Activated CD4-positive, alpha-beta T cell treated with anti-CD3 and anti-CD28 coated beads, Interleukin-2, amount 50 U/mL, for 16 hours (primary cell): ENCODE results near the gene RABGAP1L.
"Not testable (repeated sequence)": the region's sequence is repeated elsewhere in the genome, so short reads cannot be mapped to it uniquely, and the experiment has no call there.

Source experiments
- DNase-seq: peaks from one replicate; pipeline ENCODE4 v3.0.0-alpha.2; 2020

RABGAP1L gene

DNA sequence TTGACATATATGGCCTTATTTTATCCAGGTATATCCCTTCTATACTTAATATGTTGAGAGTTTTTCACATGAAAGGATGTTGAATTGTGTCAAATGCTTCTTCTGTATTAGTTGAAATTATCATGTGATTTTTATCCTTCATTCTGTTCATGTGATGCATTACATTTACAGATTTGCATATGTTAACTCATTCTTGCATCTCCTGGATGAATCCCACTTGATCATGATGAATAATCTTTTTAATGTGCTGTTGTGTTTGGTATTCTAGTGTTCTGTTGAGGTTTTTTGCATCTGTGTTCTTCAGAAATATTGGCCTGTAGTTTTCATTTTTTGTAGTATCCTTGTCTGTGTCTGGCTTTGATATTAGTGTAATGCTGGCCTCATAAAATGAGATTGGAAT, 150.2 kb downstream of the RABGAP1L start:
- DNase-seq: no peak

GRCh38 chr1:174314433-174314832, 155.1 kb downstream of the RABGAP1L start:
- DNase-seq: no peak

DNA sequence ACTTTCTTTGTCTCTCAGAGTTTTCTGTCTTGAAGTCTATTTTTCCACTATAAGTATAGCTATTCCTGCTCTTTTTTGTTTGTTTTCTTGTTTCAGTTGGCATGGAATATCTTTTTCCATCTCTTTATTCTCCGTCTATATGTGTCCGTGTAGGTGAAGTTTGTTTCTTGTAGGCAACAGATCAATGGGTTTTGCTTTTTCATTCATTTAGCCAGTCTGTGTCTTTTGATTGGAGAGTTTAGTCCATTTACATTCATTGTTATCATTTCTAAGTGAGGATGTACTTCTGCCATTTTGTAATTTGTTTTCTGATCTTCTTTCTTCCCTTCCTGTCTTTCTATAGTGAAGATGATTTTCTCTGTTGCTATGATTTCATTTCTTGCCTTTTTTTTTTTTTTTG, 155.9 kb downstream of the RABGAP1L start:
- no peak for DNase-seq

- DNase-seq: not testable (repeated sequence)
Measured at GRCh38 chr1:174320897-174321296, 161.6 kb downstream of the RABGAP1L start.

- no peak for DNase-seq
Measured at GRCh38 chr1:174322202-174322862, 163.0 kb downstream of the RABGAP1L start.

- no peak for DNase-seq
Measured at GRCh38 chr1:174324493-174324892, 165.2 kb downstream of the RABGAP1L start.

- DNase-seq: no peak
Measured at GRCh38 chr1:174324939-174325338, 165.6 kb downstream of the RABGAP1L start.

DNA sequence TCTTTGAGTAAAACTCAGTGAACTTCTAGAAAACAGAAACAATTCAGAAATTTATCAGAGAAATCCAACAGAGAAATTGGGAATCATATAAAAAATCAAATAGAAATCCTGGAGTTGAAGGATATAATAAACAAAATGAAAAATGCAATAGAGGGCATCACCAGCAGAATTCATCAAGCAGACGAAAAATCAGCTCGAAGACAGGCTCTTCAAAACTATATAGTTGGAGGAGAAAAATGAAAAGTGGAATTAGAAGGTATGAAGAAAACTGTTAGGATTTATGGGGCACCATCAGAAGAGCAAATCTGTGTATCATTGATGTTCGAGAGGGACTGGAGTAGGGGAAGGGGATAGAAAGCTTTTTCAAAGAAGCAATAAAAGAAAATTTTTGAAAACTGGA, 167.0 kb downstream of the RABGAP1L start:
- DNase-seq: no peak

DNA sequence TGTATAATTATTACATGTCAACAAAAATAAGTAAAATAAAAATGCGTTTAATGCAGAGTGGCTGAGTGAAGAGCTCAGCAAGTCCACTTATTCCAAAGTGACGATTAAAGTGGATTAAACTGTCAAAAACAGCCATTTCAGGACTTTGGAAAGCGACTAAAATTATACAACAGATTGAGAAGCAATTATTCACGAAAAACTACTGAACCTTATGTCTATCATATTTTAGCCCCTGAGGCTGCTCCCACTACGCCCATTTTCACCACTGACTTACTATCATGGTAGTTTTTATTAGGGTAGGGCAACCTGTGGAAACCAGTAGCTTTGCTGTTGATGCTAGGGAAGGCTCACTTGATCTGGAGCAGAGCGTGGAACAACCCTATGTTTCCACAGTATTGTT, 174.1 kb downstream of the RABGAP1L start:
- DNase-seq: no peak

- no peak for DNase-seq
Measured at GRCh38 chr1:174337000-174337681, 177.8 kb downstream of the RABGAP1L start.

GRCh38 chr1:174340404-174340803, 181.1 kb downstream of the RABGAP1L start:
- DNase-seq: not testable (repeated sequence)

GRCh38 chr1:174344162-174344561, 184.8 kb downstream of the RABGAP1L start:
- DNase-seq: no peak

DNA sequence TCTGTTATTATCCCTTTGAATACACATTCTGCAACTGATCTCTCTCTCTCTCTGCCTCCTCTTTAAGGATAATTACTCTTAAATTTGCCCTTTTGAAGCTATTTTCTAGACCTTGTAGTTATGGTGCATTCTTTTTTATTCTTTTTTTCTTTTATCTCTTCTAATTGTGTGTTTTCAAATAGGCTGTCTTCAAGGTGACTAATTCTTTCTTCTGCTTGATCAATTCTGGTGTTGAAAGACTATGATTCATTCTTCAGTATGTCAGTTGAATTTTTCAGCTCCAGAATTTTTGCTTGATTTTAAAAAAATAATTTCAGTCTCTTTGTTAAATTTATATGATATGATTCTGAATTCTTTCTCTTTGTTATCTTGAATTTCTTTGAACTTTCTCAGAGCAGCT, 192.8 kb downstream of the RABGAP1L start:
- DNase-seq: no peak

DNA sequence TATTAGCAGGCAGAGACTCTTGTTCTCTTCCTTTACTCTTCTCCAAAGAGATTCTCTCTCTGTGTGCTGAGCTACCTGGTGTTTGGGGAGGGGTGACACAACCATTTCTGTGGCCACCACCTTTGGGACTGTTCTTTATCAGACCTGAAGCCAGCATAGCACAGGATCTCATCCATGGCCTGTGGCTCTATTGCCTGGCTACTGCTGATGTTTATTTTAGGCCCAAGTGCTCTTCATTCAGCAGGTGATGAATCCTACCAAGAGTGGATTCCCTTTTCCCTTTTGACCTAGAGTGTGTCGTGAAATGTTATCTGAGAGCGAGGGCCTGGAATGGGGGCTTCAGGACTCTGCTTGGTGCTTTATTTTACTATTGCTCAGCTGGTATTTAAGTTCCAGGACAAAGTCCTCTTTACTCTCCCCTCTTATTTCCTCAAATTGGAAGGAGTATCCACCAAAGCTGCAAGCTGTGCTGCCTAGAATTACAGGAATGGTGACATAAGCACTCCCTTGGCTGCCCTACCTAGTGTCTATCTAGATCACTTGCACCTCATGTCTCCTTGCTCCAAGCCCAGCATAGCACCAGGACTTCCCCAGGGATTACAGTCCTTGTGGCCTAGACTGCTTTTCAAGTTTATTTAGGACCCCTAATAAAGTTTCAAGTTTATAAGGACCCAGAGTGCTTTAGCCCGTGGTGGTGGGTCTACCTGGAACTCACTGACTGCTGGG, 193.7 kb downstream of the RABGAP1L start:
- no peak for DNase-seq

DNA sequence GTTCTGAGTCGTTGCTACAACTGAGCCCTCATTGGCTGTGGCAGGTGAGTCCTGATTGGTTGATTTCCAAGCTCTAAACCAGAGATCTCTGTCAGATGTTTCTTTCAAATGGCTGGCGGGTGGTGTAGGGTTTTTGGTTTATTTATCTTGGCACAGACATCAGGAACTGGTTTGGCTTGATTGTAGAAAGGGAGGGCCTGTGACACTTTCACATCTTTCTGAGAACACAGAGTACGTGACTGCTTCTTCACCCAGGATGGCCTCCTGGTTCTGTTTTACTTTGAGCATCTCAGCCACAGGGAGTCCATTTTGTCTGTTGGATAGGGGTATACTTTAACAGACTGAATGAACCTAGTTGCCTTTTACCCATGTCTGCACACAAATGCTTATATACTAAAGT, 199.0 kb downstream of the RABGAP1L start:
- no peak for DNase-seq

DNA sequence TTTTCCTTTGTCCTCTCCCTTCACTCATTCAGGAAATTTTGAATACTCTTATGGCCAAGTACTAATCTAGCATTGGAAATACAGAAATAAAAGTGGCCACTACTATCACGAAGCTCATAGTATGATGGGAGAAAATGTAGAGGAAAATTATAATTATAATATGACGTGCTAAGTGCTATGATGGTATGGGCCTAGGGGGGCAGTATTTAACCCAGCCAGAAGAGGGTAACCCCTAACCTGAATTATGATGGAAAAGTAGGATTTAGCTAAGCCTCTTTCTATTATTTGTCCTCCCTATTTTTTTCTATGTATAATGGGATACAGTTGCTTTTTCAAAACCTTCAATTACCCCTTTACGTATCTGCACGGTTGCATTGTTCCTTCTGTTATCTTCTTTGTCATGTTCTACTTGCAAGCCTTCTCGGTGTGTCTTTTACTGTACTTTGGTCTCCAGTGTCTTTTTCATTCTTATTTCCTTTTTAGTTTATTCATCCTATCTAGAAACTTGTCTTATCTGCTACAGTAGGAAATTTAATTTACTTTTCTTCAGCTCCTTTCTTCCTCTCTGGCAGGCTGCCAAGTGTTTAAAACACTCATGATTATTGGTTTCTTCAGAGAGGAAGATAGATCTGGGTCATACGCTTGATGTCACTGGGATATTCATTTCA, 199.6 kb downstream of the RABGAP1L start:
- DNase-seq: no peak

GRCh38 chr1:174359454-174359805, 200.1 kb downstream of the RABGAP1L start:
- no peak for DNase-seq

GRCh38 chr1:174364996-174365736, 205.8 kb downstream of the RABGAP1L start:
- no peak for DNase-seq

DNA sequence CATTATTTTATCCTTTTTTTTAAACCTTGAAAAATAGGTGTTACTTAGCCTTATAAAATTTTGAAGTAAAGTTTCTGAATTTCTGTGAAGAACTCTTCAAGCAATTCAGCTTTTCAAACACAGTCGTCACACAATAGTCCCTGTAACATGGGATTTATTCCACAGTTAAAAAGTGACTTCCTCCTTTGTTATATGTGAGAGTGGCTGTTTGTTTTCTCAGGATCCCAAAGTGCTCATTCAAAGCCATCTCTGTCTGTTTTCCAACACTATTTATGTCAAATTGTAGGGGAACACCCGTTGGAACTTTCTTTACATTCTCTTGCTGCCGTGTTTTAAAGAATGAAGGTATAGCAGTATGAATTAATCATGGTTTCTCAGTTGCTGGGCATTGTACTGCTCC, 207.6 kb downstream of the RABGAP1L start:
- DNase-seq: no peak

DNA sequence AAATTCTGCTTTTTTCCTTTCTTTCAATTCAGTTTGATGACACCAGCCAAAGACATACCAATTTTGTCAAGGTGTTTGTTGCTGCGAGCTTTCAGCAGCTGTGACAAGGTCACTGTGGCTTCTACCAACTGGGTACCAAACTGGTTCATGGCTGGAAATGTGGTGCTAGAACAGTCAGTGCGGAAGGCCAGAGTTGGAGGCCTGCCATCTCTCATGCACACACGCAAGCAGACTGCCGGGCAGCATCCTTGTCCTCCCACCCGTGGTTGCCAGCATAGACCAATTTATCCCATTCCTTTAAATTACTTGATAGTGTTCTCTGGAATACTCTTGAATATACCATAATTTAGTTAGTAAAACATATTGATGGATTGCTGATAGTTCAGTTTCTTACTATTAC, 208.6 kb downstream of the RABGAP1L start:
- no peak for DNase-seq

DNA sequence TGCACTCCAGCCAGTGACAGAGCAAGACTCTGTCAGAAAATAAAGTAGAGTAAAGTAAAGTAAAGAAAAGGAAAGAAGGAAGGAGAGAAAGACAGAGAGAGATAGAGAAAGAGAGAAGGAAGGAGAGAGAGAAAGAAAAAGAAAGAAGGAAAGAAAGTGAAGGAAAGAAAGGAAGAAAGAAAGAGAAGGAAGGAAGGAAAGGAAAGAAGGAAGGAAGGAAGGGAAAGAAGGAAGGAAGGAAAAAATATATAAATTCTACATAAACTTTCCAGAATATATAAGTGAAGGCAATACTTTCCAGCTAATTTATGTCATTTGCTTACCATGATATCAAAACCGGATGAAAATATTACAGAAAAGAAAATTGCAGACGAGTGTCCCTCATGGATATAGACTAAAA, 216.7 kb downstream of the RABGAP1L start:
- DNase-seq: no peak

GRCh38 chr1:174391716-174392115, 232.4 kb downstream of the RABGAP1L start:
- no peak for DNase-seq

DNA sequence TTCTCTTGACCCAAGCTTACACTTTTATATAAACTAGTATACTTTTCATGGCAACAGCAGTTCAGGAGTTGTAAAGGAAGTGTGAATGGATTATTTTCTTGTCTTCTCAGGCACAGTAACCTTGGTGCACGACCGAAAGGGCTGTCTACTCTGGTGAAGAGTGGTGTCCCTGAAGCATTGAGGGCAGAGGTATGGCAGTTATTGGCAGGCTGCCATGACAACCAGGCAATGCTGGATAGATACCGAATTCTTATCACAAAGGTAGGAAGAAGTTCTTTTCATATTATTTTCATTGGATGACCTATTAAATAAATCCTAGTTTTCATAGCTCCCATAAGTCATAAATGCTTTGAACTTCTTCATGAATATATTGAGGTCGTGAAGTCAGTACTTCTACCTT, 234.6 kb downstream of the RABGAP1L start:
- no peak for DNase-seq
